PC-9 (cell line): ENCODE measurements around the gene NDRG2.

Experiments
- CTCF ChIP-seq: fragments of 200-600 bp; sonication (generic); conservative IDR thresholded peaks from 2 replicates; pipeline ENCODE4 v1.6.1; 2017; ENCODE audit warnings: mixed run types, antibody characterized with exemption, mild to moderate bottlenecking, moderate library complexity
- EZH2 ChIP-seq: fragments of 200-600 bp; sonication (generic); IDR thresholded peaks from 2 replicates; pipeline ENCODE4 v1.8.0; 2017; ENCODE audit warnings: antibody characterized with exemption, low read depth

GRCh38 chr14:20970983-20971704 is 53.7 kb downstream of the NDRG2 start:
- TF ChIP-seq CTCF: peak; percentile 76
- no peak for TF ChIP-seq EZH2
